HG03097 (cell line): ENCODE results near the gene NAA10.

Source experiments
- ATAC-seq: cut with Tn5 transposase; IDR thresholded peaks from one replicate; pipeline ENCODE4 v1.9.1; 2021; ENCODE audit not compliant: unreplicated experiment, low FRiP score

Gene NAA10

DNA sequence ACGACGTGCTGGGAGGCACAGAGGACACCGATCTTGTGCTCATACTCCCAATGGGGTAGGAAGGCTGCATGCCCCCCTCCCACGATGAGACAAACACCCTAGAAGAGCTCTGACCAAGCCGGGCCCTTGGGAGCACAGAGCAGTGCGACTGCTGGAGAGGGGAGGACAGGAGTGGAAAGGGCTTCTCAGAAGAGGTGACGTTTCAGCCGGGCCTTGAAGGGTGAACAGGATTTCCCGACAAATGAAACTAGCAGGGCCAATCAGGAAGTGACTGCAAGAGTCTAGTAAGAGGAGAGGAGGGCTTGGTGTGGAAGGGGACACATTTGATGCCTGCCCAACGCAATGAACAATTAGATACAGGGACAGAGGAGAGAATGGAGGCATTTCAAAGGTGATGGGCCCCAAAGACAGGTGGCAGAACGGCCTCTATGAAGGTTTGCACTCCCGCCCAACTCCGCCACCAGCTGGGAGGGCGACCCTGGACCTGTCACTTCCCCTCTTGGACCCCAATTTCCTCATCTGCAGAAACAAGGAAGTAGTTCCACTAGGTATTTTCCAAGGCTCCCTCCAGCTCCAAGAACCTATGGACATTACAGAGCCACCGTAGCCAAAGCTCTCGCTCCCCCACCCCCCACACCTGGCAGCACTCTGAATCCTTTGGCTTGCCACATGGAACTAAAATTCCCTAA lies 32.8 kb upstream of the NAA10 start:
- no peak for ATAC-seq

DNA sequence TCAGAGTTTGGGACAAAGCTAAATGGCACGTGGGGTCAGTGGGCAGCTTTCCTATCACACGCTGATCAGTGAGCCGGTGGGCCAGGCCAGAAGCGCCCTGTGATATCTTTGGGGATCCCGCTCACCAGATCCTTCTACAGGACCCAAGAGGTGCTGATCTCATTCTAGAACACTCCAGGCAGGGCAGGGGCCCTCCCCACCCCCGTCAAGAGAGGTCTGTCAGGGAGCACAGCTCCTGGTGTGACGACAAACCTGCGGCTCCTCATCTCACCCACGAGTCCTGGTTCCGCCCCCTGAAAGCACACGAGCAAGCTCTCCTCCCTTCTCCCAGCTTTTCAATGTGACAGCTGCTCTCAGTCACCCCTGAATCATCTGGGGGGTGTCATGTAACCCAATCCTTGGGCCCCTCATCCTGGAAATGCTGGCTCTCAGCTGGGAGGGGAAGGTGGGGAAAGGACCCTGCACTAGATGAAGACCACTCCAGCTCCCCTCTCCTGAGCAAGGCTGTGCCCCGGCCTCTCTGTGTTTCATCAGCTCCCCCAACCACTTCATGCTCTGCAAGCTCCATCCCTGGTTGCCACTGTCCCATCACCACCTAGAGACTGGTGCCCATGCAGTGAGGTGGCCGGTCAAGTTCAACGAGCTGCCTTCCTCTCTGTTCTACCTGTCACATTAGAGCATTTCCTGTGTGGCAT lies 32.2 kb upstream of the NAA10 start:
- ATAC-seq, result no peak

GRCh38 chrX:153966283-153966688 lies 31.4 kb upstream of the NAA10 start:
- no peak for ATAC-seq

- ATAC-seq, result no peak
Observed at GRCh38 chrX:153965406-153965805, 30.6 kb upstream of the NAA10 start.

DNA sequence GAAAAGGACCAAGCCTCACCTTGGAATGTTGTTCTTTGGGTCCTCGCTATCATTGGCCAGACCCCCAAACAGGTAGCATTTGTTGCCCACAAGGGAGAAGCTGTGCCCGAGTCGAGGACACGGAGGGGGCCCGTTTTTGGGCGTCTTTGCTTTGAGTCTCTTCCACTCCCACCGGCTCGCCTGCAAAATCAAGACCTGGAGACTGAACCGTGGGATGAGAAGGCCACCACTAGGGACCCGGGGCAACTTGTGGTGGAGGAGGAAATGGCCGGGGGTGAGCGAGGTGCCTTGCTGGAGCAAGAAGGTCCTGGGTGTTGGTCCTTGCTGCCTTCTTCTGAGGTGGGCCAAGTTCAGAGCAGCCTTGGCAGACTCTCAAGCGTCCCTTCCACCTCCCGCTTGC lies 29.3 kb upstream of the NAA10 start:
- no peak for ATAC-seq

- no peak for ATAC-seq
Observed at GRCh38 chrX:153963546-153963945, 28.7 kb upstream of the NAA10 start.

- ATAC-seq, result no peak
Observed at GRCh38 chrX:153961292-153961691, 26.5 kb upstream of the NAA10 start.

DNA sequence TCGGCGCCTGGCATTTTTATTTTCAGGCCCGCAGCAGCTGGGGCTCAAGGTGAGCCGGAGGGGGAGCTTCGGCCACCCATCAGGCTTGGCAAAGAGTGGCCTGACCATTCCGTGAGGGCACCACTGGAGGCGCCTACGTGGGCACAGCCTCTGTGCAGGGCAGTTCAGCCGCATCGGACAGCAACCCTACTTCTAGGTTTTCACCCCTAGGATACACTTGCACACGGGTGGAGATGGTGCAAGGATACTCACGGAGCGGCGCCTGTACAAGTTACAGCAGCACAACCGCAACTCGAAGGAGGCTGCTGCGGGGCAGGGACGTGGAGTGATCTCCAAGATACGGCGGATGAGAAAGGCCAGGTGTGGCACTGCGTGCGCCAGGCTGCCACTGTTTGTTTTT lies 25.9 kb upstream of the NAA10 start:
- no peak for ATAC-seq

GRCh38 chrX:153960077-153960476 lies 25.2 kb upstream of the NAA10 start:
- ATAC-seq, result no peak

GRCh38 chrX:153959649-153960048 lies 24.8 kb upstream of the NAA10 start:
- ATAC-seq, result no peak

- no peak for ATAC-seq
Observed at GRCh38 chrX:153958605-153959004, 23.8 kb upstream of the NAA10 start.

DNA sequence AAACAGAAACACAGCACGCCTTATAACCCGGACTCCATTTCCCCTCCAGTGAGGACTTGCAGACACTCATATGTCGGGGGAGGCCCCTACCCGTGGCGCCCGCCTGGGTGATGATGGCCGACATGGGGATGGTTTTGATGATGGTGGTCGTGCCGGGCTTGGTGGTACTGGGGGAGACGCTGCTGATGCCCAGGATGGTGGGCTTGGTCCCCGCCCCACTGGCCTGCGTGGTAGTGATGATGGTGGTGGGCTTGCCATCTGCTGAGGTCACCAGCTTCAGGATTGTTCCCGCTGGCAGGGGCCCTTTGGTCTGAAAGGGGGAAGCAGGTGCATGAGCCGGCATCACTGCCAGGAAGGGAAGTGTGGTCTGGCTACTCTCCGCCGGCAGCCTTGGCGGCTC lies 22.4 kb upstream of the NAA10 start:
- ATAC-seq, result no peak

DNA sequence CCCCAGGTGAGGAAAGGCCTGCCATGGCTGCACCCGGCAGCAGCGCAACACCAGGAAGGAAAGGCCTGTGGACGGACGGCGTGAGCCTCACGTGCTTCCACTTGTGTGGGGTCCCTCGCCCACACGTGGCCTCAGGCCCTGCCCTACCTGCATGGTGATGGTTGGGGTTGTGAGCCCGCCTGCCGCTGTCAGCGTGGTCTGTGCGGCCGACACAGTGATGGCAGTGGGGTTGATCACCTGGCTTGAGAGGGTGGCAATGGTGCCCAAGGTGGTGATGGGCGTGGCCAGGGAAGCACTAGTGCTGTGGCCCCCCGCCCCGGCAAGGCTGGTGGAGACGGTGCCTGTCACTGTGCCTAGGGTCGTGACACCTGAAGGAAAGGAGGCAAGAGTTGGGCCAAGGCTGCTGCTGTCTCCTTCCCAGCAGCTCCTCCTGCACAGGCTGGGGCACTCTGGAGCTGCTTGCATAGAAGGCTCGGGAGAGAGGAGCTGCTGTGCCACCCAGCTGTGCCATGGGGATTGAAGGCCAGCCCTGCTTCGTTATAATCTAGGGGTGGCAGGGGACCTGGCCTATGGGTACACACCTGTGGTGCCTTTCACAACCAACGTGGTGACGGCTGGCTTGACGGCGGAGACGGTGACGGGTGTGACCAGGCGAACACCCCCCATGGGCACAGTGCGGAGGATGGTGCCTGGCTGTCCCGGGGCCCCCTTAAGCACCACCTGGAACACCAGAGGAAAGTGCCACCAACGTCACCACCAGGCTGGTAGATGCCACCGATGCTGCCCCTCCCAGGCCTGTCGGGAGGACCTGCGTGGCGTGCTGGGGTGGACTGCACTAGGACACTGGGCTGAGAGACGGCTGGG lies 21.4 kb upstream of the NAA10 start:
- no peak for ATAC-seq

- ATAC-seq, result no peak
Observed at GRCh38 chrX:153955228-153955732, 20.4 kb upstream of the NAA10 start.

GRCh38 chrX:153954558-153955227 lies 19.9 kb upstream of the NAA10 start:
- ATAC-seq, result no peak

DNA sequence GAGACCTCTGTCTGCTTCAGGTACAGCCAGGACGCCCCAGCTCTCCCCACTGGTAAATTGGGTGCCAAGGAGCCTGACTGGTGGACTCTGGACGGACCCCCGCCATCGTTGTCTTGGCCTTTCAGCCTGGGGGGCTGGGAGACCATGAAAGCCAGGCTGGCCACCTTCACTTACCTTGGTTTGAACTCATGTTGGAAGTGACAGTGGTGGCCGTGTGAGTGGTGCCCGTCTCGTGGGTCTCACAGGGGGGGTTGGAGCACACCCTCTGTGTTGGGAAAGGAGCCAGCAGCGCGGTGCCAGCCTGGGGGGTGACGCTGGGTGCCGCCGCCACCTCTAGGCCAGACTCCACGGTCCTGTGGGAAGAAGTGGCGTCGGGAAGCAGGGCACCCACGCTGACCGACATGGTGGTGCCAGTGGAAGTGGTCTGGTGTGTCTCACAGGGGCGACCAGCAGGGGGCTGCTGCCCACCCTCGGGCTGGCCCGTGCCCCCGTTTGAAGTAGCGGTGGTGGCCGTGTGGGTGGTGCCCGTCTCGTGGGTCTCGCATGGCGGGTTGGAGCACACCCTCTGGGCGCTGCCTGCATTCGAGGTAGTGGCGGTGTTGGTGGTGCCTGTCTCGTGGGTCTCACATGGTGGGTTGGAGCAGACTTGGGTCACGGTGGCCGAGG lies 19.2 kb upstream of the NAA10 start:
- ATAC-seq, result no peak

- no peak for ATAC-seq
Observed at GRCh38 chrX:153953342-153953830, 18.5 kb upstream of the NAA10 start.

DNA sequence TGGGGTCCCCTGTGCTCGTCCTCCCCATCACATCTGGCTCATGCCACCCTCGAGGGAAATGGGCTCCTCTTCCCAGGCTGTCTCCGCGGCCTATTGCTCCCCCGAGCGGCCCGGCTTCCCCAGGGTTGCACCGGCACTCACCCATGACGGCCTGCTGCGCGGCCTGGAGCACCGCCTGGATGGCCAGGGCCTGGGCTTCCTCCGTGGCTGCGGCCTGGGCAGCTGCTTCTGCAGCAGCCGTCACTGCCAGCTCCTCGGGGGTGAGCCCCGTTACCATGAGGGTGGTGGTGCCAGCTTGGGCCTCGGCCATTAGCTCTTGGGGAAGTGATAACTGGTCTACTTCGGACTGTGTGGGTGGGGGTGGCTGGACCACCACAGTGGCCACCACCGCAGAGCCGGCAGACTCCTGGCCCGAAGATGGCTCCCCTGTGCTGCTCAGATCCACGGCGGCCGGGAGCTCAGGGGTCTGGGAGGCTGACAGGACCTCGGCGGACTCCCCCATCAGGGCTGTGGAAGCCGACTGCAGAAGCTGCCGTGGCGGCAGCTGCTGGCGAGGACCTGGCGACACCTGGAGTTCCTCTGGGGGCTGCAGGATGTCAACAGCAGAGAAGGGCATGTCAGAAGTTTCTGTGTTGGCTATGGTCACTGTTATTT lies 17.7 kb upstream of the NAA10 start:
- ATAC-seq, result no peak

- ATAC-seq, result no peak
Observed at GRCh38 chrX:153951683-153952372, 17.0 kb upstream of the NAA10 start.
